HG03457 (cell line): ENCODE data around the gene AP2A1.

ENCODE experiments used
- ATAC-seq: cut with Tn5 transposase; IDR thresholded peaks from one replicate; pipeline ENCODE4 v1.9.1; 2021; ENCODE audit warnings: moderate number of reproducible peaks; ENCODE audit not compliant: unreplicated experiment

The AP2A1 gene

DNA sequence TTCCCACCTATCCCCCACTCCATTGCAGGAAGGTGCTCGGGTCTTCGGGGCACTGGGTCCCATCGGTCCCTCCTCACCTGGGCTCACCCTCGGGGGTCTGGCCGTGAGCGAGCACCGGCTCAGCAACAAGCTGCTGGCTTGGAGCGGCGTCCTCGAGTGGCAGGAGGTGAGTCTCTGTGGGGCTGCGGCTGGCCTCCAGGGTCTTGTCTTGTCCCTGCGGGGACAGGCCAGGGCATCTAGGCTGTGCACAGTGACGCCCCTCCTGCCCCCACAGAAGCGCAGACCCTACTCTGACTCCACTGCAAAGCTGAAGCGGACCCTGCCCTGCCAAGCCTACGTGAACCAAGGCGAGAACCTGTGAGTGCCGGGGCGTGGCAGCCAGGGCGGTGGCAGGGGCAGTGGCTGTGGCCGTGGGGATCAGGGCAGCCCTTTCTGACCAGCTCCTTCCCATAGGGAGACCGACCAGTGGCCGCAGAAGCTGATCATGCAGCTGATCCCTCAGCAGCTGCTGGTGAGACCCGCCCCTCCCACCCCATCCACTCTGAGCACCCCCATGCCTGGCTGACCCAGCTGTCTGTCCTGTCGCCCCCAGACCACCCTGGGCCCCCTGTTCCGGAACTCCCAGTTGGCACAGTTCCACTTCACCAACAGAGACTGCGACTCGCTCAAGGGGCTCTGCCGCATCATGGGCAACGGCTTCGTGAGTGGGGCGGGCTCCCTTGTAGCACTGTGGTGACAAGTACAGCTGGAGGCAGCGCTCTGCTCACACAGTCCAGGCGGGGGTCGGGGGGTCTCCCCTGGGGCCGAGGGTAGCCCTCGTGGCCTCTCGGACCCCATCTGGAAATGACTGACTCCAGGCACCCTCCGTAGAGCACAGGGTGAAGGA lies 87.8 kb downstream of the AP2A1 start:
- no peak for ATAC-seq

DNA sequence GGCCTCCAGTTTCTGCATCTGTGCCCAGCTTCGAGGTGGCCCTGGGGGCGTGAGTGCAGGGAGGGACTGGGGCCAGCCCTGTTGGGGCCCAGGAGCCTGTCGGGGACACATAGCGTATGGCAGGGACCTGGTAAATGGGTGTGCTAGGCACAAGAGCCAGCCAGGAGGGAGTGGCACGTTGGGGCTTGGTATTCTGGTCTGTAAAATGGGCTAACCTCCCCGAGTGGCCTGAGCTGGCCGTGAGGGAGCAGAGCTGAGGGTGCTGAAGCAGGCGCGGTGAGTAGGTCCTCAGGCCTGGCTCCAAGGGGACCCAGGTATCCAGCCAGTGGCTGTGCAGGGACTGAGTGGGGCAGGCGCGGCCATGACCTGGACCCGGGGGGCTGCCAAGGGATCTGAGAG lies 88.5 kb downstream of the AP2A1 start:
- no peak for ATAC-seq

DNA sequence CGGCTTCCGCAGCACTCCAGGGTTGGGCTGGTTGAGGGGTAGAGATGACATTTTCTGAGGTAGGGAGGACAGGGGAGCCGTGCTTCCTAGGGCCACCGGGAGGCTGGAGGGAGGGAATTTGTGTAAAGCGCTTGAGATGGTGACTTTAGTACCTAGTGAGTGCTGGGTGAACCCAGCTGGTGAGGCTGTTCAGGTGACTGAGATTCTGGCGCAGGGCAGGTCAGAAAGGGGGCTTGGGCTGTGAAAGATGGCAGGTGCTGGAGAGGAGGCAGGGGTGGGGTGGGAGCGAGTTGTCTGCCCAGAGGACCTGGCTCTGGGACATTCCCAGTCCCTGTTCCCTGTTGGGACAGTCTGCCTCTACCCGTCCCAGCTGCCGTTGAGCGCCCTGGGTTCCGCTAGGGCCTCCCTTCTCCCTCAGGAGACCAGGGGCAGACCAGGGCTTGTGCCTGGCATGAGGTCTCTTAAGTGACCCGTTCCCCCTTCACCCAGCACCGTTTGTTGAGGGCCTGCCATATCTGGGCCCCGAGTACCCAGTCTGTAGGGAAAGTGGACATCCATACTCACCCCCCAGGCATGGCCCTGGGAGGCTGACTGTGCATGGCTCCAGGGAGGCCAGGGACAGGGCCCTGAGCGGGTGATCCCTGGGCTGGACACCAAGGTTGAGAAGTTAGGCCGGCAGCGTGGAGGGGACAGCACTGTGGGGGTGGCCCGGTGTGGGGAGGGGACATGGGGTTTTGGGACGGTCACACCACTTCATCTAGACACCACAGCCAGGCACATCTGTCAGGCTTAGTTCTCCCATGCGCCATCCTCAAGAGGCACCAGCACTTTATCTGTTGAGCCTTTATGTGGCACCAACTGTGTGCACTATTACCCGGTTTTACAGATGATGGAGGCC lies 89.1 kb downstream of the AP2A1 start:
- no peak for ATAC-seq

DNA sequence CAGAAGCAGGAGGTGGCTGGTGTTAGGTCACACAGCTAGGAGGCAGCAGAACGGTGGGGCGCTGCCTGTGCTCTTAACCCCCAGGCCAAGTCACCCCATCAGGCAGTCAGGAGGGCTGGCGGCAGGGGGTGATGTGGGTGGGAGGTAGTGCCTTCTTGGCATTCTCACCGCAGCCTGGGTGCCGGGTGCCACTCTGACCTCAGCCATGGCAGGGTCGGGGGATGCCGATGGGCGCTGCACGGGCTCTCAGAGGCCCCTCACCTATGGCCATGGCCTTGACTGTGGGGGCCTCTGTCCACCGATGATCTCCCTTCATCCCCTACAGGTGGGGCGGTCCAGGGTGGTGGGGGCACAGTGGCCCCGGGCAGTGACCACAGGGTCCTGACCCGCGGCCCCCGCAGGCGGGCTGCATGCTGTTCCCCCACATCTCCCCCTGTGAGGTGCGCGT lies 89.8 kb downstream of the AP2A1 start:
- no peak for ATAC-seq
